UCSD-AML1 (cell line): ENCODE measurements around the gene ADAMTS12.

Source experiments
- DNase-seq: peaks from one replicate; lab custom pipeline; 2025; ENCODE audit not compliant: unreplicated experiment; lab: John Stamatoyannopoulos, UW

The ADAMTS12 gene

DNA sequence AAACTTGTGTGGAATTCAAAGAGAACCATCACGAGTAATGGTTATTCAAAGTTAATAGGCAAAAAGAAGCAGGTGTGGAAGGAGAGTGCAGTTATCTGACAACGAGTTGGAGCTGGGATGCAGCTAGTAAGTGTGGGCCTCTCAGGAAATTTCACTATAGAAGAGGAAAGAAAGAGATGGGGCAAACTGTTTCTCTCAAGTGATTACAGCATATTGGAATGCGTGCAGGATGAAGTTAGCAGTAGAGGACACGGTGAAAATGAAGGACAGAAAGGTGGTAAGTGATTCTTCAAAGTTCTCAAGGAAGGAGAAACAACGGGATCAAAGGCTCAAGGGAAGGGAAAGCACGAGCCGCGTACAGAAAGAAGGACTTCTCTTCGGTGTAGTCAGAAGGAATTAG, 84.0 kb downstream of the ADAMTS12 start:
- DNase-seq, result no peak

DNA sequence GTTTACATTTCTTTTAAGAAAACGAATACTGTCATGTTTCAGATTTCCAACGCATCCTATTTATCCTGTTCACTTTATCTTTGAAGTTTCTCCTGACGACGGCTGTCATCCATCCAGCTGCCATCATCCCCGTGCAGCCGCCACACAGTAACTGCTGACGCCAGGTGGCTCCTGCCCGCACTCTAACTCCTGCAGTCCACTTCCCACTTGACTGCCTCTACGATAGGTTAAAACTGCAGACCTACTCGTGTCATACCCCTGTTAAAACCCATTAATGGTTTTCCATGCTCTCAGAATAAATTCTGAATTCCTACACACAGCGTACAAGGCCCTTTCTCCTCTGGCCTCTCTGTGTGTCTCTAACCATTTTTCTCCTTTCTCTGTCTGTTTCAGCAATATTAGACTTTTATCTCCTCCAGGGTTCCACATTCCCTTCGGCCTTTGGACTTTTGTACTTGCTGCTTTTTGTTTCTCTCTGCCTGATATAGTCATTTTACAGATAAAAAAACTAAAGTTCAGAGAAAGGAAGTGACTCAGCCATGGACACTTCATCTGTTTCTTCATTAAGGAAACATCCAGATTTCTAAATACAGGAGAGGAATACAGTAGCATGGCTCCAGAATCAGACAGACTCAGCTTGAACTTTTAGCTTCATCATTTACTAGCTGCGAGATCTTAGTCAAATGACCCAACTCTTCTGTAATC, 84.9 kb downstream of the ADAMTS12 start:
- DNase-seq, result no peak

DNA sequence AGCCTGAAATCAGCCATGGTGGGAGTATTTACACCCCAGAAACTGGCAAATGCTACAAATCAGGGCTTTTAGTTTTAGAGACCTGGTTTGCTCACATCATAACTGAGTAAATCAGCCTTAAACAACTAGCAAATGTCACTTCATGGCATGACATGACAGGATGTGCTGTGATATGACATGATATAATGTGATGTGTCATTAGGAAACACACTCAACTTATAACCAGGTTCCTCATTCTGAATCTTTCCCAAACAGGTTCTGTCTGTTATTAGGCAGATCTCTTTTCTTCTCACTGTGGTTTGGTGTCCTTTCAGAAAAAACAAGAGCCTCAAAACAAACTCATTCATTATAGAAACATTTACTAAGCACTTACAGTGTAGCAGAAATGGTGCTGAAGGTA, 90.5 kb downstream of the ADAMTS12 start:
- DNase-seq, result no peak

DNA sequence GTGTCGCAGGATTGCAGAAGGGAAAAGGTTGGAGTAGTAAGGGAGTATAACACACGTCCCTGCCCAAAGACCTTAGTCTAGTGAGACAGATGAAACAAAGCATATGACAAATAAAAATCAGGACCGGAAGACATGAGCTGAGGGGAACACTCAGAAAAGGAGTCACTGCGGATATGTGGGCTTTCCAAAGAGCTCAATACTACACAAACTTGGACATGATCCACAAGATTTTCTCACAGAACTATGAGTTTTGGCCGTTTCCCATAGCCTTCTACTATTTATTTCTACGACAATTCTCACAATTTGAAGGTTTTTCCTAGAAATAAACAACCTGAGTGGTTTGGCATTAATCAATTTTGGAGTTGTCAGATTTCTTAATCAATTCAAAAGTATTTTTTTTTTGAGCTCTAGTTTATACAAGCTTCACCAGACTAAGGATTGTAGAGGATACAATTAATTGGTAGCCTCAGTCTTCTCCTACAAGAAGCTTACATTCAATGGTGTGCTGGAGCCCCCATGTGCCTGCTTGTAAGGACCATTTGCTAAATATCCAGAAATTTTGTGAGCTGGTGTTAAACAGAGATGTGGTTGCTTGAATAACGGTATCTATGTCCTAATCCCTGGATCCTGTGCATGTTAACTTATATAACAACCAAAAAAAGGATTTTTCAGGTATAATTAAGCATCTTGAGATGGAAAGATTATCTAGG, 91.4 kb downstream of the ADAMTS12 start:
- no peak for DNase-seq

DNA sequence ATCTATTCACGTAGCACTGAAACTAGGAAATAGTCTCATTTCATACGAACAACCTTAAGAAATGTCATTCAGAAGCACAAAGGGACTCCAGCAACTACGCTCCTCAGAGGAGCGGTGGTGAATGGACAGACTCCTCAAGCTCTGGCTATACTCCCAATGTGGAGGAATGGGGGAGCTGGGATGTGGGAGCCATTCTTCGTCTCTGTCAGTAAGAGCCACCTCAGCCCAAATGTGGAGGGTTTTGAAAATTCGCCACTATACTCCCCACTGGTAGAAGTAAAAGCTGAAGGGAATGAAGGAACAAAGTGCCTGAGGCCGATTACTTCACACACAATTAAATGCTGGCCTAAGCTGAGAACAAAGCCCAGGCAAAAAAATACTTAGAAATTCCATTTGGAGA, 96.3 kb downstream of the ADAMTS12 start:
- DNase-seq, result no peak

DNA sequence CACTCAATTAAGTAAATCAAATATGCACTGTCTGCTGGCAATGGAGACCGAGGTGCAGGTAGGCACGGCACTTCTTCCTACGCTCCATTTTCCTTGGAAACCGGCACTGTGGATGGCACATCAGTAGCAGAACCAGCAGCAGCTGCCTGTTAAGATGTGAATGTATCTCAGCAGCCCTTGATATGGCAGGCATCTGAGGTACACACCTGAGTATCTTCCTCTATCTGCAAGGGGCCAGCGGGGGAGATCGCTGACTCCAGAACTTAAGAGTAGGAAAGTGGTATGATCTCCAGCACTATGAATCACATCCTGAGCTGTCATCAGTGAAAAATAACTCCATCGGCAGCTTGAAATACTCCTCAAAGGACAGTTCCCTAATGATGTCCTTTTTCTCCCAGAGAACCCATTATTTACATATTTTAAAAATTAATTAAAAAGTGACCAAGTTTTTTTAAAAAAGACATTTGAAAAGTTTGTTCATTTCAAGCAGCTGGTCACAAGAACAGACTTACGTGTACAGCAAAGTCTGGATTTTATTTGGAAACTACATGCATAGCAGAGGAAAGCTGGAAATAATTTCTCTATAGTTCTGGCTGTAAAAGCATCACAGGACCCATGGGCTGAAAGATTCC, 97.1 kb downstream of the ADAMTS12 start:
- no peak for DNase-seq

DNA sequence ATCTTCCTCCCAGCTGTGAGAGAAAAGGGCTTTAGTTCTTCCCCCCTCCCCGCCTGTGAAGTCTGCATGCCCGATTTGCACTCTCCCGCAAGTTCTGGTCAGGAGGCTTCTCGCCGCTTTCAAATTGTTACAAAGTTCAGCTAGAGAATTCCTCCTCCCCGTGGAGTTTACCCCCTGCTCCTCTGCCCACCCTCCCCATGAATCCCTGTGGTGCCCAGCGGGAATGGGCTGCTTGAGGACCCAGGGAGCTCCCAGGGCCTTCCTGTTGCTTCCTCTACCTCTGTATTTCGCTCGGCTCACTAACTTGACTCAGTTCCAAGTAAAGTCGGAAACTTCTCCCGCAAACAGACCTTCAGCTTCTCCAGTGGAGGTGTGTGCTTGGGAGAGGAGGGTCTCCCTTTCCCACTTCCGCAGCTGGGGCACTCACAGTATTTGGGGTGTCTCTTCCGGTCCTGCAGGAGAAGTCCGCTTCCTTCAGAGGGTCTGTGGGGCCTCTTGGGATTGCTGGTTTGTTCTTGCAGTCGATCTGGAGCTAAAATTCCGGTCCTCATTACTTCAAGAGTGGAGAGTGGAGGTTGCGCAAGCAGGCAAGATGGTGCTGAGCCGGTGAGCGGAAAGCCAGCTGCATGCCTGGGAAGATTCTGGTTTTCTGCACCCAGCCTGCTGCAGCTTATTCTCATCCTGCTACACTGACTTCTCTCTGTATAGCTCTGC, 97.8 kb downstream of the ADAMTS12 start:
- no peak for DNase-seq

DNA sequence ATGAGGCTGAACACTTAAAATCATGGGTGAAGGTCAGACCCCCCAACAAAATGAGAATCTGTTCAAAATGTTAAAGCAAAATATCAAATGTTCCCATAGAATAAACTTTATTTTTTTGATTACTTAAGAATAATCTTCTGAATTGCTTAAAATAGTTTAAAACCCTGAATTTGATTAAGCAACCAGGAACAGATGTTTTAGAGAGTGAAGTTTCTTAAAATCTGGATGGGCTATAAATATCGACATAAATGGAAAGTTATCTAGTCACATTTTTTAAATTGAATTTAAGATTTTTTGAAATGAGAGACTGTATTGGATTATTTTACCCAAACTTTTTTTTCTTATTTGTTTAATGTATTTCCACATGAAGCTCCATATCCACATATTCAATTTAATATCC, 98.5 kb downstream of the ADAMTS12 start:
- no peak for DNase-seq

DNA sequence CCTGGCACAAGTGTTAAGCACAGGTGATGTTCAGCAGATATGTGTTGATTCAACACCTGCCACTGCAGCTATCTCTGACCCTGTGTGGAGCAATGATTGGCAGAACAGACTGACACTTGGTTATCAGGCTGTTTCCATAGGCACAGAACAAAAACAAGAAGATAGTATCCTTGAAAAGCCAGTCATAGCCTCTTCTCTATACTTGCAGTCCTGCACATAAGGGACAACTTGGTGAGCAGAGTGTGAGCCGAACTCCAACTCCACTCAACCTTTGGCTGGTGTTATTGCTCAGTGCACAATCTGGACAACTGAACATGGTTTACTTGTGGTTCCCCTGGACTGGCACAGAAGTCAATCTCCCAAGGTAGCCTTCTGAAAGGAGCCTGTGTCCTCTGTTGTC, 99.2 kb downstream of the ADAMTS12 start:
- DNase-seq, result no peak

DNA sequence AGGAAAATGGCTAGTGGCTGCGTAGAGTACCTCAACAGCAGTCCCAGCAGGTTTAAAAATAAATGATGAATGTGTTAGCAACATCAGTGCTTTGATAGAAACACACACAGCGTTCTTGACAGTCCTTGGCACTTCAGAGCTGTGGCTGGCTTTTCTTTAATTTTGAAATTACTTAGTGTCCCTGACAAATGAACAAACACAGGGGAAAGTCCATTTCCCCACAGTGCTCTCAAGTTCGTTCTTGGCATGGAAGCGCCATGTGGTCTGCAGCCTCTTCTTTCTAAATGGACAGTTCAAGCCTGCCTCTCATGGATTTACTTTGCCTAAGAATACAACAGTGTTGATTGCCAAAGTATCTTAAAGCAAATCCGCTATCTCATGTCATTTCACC, 102.2 kb downstream of the ADAMTS12 start:
- DNase-seq, result no peak

DNA sequence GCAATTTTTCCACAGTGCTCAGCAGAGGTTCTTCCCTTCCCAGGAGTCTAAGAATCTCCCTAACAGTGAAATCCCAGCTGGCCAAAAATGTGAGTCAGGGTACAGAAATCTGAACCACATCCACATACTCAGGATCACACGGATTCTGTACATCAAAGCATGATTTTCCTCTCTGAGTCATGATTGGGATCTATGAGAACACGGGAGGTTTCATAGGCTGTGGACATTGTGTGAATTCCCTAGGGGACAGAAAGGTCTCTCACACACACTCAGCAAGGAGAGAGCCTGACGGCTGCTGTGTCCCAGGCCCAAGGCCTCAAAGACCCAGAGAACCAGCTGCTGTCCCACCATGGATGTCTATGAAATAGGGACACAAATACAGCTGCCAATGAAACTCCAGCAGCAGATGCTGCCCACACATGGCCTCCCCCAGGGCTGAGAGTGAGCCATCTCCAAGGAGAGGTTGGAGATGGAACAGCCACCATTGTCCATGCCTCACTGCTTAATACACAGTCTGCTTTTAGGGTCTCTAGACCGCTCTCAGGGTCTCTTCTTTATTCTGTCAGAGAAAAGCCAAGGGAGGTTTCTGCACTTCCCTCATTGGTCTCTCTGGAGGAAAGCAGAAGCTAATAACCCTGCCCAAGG, 102.7 kb downstream of the ADAMTS12 start:
- no peak for DNase-seq

DNA sequence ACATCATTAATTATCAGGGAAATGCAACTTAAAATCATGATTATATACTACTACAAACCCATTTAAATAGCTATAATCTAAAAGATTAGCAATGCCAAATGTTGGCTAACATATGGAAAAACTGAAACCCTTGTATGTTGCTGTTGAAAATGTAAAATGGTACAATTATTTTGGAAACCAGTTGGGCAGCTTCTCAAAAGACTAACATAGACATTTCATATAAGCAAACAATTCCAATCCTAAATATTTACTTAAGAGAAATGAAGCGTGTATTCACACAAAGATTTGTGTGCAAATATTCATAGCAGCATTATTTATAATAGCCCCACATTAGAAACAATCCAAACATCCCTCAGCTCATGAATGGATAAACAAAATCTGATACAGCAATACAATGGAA, 106.2 kb downstream of the ADAMTS12 start:
- no peak for DNase-seq

DNA sequence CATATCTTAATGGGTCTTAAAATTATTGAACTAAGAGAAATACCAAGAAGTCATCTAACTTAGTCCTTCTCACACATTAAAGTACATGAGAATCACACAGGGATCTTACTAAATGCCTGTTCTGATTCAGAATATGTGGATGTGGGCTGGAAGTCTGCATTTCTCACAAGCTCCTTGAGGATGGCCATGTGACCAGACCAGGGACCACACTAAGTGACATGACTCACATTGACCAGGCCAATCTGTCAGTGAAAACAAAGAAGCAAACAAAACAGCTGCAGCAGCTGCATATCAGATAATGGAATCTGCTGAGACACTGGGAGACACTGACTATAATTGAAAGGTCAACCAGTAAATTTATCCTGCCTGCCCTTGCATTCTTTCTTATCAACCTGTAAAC, 110.5 kb downstream of the ADAMTS12 start:
- DNase-seq, result no peak

DNA sequence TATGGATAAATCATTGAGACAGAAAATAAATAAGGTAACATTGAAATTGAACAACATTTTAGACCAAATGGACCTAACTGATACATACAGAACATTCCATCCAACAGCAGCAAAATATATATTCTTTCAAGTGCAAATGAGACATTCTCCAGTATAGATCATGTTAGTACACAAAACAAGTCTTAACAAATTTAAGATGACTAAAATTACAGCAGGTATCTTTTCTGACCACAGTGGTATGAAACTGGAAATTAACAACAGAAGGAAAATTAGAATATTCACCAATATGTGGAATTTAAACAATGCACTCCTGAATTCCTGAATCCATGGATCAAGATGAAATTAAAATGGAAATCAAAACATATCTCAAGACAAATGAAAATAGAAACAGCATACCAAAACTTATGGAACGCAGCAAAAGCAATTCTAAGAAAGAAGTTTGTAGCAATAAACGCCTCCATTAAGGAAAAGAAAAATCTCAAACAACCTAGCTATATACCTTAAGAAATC, 115.6 kb downstream of the ADAMTS12 start:
- DNase-seq, result no peak

DNA sequence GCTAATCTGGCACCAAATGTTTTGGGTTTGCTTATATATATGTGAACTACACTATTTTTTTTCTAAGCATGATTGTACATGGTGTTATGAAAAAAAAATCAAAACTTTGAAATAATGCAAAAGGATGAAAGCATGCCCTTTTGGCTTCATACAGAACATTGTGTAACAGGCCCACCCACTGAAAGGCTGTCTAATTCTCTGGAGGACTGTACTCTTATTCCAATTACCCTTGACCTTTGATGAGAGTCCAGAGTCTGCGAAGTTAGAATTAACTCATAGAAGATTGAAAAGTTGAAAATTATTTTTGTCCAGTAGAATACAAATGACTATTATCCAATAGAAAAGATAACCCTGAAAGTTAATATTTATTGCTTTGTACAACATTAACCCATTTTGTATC, 117.4 kb downstream of the ADAMTS12 start:
- DNase-seq, result no peak

DNA sequence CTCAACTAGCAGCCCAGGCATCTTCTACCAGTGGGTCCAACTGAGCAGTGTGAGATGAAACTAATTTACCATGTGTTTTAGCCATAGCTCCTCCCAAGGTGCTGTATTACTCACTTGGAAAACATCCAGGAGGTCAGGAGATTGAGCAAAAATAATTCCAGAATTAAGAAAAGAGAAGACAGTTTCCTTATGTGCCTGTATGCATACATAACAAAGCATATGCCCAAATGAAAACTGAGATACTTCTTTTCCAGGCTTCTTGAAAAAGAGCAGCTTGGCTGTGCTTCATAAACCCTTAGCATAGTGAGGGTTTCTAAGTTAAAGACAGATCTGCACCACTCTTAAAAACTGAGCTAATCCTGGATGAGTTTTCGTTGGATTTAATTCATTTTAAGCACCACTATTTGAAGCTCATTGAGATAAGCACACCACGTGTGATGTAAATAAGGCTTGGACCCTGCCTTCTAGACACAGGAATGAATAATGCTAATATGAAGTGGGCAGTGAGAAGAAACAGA, 119.4 kb downstream of the ADAMTS12 start:
- DNase-seq, result no peak

DNA sequence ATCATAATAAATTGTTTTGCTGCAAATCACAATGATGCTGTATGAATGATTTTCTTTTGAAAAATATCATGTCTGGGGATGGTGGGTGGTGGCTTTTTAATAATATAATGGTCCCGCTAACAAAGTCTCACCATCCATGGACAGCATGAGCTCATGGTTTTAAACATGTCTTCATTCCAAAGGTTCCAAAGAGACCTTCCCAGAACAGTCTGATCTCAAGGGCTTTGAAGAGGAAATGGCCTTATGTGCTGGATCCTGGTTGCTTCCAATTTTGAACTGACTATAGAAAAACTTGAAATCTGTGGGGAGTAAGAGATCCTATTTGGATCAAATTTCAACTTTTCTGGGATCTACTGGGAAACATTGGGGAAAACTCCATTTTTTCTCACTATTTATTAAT, 121.8 kb downstream of the ADAMTS12 start:
- DNase-seq, result no peak

DNA sequence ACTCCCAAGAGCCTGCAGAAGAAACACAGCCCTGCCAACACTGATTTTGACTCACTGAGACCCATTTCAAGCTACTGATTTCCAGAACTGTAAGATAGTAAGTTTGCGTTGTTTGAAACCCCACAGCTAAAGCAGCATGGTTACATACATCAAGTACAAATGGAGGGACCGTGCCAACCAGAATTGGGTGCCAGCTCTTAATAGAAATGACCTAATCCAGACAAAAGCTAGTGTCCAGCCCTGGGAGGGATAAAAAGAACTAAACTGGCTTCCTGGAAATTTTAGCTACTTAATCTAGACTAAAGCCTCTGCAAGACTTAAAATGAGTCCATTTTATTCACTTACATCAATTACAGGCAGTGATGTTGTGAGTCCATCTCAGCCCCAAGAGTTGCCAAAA, 122.6 kb downstream of the ADAMTS12 start:
- no peak for DNase-seq

DNA sequence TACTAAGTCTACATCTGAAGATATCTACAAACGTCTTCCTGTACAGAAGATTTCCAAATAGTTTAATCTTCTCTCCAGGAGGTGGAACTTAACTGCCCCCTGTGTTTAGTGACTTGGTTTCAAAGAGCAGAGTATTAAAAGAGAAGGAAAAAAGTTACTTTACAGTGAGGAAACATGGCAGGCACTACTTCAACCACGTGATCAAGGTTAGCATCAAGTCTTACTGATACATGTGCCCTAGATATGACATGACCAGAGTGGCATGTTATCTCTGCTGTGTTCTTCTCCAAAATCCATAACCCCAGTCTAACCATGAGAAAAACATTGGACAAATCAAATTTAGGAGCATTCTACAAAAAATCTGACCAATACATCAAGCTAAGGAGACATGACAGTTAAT, 125.8 kb downstream of the ADAMTS12 start:
- no peak for DNase-seq

DNA sequence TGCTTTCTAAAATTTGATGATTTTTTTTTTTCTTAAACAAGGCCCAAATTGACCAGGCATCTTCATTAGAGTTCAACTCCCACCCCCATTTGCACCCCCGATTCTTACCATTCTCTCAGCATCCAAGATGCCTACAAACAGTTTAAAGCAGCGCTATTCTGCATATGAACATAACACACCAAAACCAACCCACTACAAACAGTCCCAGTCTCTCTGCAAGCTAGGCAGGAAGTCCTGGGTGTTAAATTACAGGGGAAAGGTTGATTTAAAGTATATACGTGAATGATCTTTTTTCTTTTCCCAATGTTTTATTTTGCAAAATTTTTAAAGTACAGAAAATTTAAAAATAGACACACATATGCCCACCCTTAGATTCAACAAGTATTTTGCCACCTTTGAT, 127.0 kb downstream of the ADAMTS12 start:
- no peak for DNase-seq

DNA sequence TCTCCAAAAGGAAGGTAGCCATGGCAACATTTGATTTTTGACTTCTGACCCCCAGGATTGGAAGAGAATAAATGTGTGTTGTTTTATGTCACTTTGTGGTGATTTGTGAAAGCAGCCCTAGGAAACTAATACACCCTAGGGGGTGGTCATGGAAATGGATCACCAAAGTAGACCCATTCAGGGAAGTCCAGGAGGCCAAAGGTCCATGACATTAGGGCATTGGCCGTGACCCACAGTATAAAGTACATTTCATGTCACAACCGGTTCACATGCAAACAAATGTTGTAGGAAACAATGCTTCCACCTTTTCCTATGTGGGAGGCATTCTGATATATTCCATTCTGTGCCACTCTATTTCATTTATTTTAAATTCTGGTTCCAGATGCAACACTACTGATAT, 128.4 kb downstream of the ADAMTS12 start:
- DNase-seq, result no peak
